GM21737 (cell line): ENCODE data around the gene L2HGDH.
A peak's percentile ranks its signal among the peaks of the same experiment; 100 is the strongest.
"Not testable (repeated sequence)": the region's sequence is repeated elsewhere in the genome, so short reads cannot be mapped to it uniquely, and the experiment has no call there.

Source experiments
- ATAC-seq: cut with Tn5 transposase; IDR thresholded peaks from one replicate; pipeline ENCODE4 v1.9.1; 2021; ENCODE audit warnings: mild to moderate bottlenecking, moderate library complexity; ENCODE audit not compliant: unreplicated experiment

The L2HGDH gene

DNA sequence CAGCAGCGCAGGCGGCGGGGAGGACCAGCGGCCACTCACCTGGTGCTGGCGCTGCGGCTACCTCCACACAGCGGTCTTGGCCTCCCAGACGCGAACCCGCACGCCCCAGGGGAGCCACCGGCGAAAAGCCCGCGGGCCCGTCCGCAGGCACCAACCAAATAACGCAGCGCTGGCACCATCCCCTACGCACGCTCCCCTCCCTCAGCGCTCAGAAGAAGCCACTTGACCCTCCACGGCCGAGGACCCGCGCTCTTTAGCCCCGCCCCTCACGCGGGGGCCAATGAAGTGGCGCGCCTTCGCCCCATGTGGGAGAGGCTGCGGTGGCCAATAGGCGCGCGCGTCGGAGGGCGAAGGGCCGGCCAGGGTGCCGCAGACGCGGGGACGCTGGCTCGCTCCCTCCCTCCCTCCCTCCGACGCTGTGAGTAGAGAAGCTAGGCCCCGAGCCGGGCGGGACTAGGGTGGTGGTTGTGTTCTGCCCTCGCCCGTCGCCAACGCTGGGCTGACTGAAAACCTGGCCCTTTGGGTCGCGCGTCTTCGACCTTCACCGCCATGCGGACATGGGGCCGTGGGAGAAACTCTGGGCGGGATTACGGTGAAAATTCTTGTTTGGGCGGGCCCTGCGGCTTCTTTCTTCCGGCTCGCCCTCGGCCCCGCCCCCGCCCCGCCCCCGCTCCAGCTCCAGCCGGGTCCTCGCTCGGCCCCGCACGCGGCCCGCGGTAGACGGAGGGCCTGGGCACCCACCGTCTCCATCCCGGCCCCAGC, at the start of gene L2HGDH, which contains the start of gene DMAC2L:
L2HGDH (minus strand) TSS at position 258 of the 762 bp plus-strand sequence; CDS start at position 179, 79 bp downstream.
DMAC2L (plus strand) TSS at position 353 of the 762 bp plus-strand sequence. CDS start 9,164 bp downstream, outside the sequence.
- peak; percentile 95 for ATAC-seq

DNA sequence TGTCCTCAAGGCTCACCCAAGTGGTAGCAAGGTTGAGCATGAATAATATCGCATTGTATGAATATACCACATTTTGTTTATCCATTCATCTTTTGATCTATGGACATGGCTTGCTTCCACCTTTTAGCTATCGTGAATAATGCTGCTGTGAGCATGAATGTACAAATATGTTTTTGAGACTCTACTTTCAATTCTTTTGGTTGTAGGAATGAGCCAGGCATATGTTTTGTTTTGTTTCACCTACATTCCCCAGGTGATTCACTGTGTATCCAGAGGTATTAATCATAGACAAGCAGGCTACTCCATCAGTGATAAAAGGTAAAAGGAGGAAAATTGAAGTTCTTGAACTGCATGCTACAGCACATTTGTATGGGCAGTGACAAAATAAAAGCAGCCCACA, 48.8 kb upstream of the L2HGDH start:
- ATAC-seq: no peak

DNA sequence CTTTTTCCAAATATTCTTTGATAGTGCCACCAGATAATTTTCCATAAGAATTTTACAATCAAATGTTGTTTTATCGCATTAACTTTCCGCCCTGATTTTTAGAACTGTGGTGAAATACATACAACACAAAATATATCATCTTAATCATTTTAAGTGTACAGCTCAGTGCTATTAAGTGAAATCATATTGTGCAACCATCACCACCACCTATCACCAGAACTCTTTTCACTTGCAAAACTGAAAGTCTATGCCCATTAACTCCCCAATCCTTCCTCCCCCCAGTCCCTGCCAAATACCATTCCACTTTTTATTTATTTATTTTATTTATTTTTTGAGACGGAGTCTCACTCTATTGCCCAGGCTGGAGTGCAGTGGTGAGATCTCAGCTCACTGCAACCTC, 48.1 kb upstream of the L2HGDH start:
- no peak for ATAC-seq

DNA sequence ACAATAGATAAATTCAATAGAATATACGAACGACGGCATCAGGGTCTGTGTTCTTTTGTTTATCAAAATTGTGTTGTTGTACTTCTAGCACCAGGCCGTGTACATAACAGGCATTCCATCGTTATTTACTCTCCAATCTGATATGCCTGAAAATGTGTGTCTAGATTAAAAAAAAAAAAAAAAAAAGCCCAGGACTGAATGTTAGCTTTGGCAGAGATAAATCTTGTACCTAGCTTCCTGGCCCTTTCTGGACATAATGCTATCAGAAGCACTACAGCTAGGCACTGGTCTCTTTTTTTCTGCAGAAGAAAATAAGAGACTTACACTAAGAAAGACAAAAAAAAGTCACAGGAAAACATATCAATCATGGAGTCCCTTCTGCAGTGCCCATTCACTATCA, 47.6 kb upstream of the L2HGDH start:
- no peak for ATAC-seq

DNA sequence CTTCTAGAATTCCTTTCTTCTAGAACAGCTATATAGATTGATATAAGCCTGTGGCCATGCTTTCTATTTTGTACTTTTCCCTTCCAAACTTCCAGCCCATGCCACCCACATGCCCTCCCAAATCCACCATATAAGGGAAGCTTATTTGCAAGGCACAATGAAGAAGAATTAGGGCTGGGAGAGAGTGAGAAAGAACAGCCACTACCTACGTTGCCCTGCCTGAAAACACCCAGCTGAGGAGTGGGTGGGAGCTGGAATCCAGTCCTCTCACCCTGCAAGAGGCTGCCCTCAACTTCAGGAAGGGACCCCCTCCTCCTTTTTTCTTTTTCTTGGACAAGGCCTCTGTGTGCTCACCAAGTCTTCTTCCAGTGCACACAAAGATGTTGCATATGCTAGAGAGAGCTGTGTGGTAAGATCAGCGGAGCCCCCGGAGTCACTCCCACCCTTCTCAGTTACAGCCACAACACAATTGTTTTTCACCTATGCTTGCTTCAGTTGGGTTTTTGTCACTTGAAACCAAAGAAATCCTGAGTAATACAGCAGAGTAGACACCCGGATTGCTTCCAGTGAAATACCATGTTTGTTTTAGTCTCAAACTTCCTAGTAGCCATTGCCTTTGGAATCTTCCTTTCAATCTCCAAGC, 45.8 kb upstream of the L2HGDH start:
- ATAC-seq: no peak

DNA sequence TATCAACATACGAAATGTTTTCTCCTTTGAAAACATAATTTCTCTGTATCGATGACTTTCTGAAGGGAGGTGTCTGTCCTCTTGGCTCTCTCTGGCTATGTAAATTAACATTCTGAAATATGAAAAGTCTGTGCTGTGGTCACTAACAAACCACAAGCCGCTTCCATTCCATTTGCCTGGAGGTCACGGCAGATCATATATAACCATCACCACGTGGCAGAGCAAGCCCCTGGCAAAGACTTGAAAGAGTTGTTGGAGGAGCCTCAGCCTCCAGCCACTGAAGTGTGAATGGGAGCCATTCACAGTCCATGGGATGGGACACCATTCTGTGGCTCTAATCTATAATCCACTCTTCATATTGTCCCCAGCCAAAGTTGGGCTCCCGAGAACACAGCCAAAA, 45.1 kb upstream of the L2HGDH start:
- ATAC-seq: no peak

DNA sequence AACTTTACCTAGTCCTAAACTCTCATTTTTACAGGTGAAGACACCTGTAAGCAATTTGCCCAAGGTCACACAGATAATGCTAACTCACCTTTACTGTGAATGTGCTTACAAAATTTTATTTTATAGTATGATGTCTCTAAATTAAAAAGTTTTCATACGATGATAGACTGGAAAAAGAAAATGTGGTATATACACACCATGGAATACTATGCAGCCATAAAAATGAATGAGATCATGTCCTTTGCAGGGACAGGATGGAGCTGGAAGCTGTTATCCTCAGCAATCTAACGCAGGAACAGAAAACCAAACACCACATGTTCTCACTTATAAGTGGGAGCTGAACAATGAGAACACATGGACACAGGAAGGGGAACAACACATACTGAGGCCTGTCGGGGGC, 44.3 kb upstream of the L2HGDH start:
- not testable (repeated sequence) for ATAC-seq

DNA sequence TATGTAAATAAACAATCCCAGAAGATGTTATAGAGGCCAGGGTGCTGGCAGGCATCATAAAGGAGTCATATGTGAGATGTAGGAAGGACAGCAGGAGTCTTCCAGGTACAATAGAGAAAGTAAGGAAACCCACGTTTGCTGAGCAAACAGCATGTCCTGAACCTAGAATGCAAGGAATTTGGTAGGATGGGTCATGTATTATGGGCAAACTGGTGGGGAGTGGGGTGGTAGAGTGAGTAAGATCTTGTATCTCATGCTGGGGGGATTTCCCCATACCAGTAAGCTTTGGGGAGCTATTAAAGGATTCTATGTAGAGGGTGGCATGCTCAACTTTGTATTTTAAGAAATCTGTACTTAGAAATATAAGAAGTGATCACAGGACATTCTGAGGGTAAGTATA, 43.7 kb upstream of the L2HGDH start:
- ATAC-seq: no peak

DNA sequence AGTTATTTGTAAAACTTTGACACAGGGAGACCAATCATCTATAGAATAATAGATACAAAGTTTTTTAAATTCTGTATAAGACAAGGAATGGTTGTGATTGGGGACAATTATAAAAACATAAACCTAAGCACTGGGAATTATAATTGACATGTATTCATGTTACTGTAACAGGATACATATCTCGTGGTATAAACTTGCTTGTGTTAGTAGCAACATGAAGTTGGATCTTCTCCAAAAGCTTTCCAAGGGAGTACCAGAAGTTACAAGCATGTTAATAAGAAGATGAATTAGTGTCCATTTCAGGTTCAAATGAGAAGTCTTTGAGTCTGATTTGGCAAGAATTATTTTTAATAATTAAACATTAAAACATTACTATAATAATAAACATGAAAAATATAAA, 42.5 kb upstream of the L2HGDH start:
- no peak for ATAC-seq

DNA sequence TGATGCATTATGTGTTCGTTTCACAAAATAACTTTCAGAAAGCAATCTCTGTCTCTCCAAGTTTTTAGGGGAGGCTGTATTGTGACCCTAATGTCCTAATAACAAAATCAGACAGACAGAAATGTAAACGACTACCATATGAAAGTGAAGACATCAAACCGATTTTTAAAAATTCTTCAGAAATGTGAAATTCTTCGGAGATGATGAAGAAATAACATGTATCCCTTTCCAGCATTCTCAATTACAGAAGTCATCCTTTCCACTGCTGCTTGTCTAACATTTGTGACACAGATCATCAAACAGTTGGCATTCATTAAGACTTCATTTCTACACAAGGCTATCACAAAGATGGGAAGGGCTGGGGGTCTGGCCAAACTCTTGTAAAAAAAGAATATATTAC, 41.1 kb upstream of the L2HGDH start:
- ATAC-seq: no peak

DNA sequence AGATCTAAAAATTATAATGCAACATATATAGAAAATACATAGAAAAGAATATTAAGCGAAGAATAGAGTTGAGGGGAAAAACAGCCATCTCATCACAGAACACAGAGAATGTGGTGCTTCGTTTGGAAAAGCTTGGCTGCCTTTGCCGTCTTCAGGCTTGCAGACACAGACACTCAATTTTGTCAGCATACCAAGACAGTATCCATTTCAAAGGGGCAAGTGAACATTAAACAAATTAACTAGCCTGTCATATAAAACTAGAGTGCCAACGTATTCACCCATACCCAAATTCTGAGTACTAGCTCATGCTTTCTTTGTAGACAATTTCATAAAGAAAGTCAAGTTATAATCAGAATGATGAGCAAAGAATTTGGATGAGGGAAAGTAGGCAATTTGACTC, 40.6 kb upstream of the L2HGDH start:
- no peak for ATAC-seq

DNA sequence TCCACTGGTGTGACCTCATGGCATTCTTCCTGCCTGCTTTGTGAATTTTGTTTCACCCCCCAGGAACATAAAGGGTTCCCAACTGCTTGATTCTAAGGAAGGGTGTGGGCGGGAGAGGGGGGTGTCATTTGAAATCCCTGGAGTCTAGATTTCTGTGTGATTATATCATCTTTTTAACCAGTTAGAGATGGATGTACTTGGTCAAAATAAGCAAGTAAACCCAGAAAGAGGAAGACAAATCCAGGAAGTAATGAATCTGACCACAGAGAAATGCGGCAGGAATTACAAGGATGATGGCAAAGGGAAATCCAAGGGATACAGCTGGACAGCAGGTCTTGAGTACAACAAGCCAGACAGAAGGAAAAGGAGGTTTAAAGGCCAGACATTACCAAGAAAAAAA, 38.9 kb upstream of the L2HGDH start:
- no peak for ATAC-seq

DNA sequence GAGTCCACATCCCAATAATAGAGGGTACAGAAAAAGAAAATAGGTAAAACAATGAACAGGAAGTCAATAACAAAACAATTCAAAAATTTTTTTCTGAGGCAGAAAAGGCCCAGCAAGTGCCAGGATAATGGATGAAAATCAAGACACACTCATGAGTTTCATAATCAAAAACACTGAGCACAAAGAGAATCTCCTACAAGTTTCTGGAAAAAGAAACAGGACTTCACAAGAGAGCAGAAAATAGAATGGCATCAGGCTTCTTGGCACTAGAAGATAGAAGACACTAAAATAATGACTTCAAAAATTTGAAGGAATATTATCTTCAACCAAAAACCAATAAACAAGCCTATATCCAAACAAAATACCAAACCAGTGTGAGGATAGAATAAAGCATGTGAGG, 36.9 kb upstream of the L2HGDH start:
- ATAC-seq: no peak

DNA sequence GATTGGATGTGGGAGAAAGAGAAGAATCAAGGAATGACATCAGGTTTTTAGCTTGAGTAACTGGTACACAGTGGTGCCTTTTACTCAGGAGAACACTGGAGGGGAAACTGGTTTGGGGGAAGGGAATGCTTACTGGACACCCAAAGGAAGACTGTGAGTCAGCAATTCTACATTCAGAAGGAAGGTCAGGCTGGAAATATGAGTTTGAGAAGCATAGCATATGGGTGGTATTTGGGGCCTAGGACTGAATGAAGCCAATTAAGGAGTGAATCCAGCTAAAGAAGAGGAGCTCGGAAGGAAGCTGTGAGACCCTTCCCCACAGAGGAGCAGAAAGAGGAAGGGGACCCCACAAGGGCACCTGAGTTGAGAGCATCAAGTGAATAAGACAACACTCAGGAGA, 35.5 kb upstream of the L2HGDH start:
- ATAC-seq: no peak

DNA sequence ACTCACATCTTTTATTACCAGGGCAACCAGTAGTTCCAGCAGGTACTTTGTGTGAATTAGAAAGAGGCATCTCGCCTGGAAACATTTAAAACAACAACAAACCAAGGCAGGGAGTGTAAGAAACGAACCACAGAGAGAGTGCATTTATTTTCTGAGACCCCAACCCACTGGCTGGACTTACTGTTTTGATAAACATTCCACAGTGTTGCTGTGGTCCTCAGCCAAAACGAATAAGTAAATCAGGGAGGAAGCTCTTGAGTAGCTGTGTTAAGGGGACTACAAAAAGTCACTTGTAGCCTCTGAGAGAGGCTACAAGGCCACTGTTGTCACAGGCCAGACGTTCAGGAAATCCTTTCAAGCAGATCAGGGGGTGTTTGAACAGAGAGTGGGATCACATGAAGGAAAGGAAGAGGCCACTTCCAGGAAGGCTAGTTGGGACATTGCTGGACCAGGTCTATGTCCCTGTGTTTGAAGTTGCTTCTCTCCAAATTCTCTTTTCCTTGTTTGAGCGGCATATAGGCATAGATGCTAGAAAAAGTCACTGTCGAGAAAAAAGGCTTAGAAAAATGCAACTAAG, 33.9 kb upstream of the L2HGDH start:
- ATAC-seq: no peak

DNA sequence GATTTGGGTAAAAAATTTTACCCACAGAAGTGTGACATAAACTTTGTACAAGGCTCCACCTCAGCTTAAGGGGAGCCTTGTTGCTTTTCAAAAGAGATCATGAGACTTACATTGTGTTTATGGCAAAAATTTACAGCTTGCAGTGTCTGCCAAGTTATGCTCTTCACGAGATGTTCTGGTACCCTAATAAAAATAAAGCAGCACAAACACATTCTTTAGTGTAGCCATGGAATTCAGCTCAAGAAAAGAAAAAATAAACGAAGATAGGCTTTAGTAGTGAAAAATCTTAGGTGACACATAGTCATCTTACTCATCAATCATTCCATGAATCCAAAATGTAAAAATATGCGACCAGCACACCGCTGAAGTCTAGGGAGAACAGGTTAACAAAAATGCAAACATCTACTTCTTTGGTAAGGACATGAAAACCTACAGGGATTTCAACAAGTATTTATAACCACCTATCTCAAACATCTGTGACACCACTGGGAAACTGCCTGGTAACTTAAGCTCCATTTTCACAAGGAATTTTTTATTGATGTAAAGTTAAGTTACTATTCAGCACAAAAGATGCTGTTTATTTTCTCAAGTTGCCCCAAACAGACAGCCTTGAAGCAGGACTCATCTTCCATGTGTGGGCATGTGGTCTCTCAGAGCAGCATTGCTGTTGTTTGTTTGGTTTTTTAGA, 33.0 kb upstream of the L2HGDH start:
- ATAC-seq: no peak

DNA sequence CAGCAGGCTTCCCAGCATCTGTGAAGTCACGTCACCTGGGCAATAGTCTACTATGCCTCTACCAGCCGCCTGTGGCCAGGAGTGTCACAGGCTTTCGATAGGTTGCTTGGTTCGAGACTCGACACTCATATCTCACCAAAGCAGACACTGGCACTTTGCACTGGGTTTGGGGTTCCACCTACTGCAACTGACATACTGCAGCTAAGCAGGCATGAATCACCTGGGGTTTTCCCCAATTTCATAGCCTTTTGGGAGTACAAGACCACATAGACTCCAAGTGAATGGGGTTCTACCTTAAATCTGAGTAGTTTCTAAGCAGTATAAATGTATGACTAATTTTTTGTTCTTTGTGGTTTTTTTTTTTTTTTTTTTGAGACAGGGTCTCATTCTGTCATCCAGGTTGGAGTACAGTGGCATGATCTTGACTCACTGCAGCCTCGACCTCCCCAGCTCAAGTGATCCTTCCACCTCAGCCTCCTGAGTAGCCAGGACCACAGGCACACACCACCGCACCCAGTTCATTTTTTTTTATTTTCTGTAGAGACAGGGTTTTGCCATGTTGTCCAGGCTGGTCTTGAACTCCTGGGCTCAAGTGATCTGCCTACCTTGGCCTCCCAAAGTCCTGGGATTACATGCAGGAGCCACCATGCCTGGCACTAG, 32.2 kb upstream of the L2HGDH start:
- ATAC-seq: peak; percentile 71

DNA sequence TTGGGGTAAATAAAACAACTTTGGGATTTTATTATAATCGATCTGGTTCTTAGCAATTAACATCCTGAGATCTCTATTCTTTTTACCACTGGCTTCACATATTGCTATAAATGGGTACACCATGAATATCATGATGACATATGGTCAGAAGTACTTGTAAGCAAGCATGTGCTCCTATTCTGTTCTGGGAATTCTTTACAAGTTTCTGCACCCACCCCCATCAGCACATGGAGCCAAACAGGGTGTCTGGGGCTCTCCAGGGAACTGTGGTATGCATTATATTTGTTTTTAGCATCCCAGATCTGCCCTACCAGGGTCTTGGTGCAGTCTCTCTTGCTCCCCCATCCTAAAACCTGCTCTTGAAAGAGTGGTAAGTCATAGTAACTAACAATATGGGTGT, 31.4 kb upstream of the L2HGDH start:
- ATAC-seq: no peak

DNA sequence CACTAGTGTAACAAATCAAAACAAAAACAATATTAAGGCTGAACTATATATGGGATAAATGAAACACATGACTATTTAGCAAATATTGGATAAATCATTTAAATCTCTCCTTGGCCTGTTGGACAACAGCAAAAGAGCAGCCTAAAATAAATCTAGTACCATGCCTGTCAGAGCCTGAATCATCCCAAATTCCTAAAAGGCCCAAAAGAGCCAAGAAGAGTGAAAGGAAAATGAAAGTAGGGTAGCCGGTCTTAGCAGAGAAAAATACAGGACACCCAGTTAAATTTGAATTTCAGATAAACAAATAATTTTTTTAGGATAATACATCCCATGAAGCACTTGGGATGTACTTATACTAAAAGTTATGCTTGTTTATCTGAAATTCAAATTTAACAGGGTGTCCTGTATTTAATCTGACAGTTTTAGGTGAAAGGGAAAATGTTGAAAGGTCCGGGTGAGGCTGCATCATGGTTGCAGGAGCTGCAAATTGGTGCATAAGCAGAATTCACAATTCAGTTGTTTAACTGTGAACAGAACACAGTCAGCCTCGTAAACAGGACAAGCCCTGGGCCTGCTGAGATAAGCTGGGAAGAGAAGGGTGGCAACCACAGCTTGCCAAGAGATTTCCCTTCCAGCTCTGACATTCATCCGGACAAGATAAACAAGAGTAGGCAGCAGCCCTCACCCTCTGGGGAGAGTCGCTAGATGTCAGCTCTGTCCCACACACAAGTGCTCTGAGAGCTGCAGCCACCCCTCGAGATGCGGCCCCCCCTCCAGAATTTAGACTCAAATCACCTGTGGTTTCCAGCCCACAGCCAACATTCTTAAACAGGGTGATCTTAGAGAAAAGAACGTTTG, 30.4 kb upstream of the L2HGDH start:
- peak; percentile 76 for ATAC-seq

DNA sequence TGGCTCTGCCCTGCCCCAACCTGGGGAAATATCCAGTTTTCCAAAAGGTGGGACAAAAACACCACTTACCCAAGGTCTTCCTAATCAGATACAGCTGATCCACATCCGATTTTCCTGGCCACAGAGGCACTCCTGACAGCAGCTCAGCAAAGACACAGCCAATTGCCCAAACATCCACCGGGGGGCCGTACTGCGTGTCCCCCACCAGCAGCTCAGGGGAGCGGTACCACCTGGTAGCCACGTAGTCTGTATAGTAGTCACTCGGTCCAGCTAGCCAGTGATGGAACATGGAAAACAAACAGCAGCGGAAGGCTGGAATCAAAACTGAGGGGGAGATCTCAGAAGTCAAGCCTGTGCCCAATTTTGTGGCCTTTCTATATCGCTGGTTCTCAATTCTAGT, 28.9 kb upstream of the L2HGDH start:
- ATAC-seq: no peak
